Stimulated activated memory B cell treated with anti-CD40 and anti-IgM and Interleukin-4, amounts not matched to agents 10 μg/mL and 1 μg/mL and 100 μg/mL, for 72 hours (primary cell): ENCODE measurements around the gene SLC3A2.

ENCODE experiments used
- ATAC-seq: fragments of 150-1000 bp; cut with Tn5 transposase; 2 replicates; pipeline ENCODE4 v1.10.0; 2021
- H3K27ac Mint-ChIP-seq: one replicate; pipeline ENCODE4 v1.8.0; 2022; ENCODE audit warnings: mild to moderate bottlenecking, mixed read lengths
- H3K27me3 Mint-ChIP-seq: one replicate; pipeline ENCODE4 v1.8.0; 2022; ENCODE audit warnings: mixed read lengths
- H3K36me3 Mint-ChIP-seq: one replicate; pipeline ENCODE4 v1.8.0; 2022; ENCODE audit warnings: mixed read lengths
- H3K4me1 Mint-ChIP-seq: one replicate; pipeline ENCODE4 v1.8.0; 2022; ENCODE audit warnings: mixed read lengths
- H3K4me3 Mint-ChIP-seq: one replicate; pipeline ENCODE4 v1.8.0; 2022; ENCODE audit warnings: mild to moderate bottlenecking, moderate library complexity, mixed read lengths
- H3K9me3 Mint-ChIP-seq: one replicate; pipeline ENCODE4 v1.8.0; 2022; ENCODE audit warnings: mixed read lengths

SLC3A2 gene

GRCh38 chr11:62883673-62884072 is 3.0 kb downstream of the SLC3A2 start:
- H3K36me3 Mint-ChIP-seq, result peaks cover 68% of the 10 kb centered on the region
- H3K27ac Mint-ChIP-seq, result peak overlapping the region; percentile 97
- no peak for ATAC-seq
- peak overlapping the region; percentile 34 for H3K4me3 Mint-ChIP-seq
- no peaks in the 10 kb centered on the region for H3K27me3 Mint-ChIP-seq
- no peaks in the 10 kb centered on the region for H3K9me3 Mint-ChIP-seq
- H3K4me1 Mint-ChIP-seq, result peaks cover 50% of the 10 kb centered on the region

- Mint-ChIP-seq H3K27me3 (no peaks in the 10 kb centered on the region), H3K4me3 (no peak overlapping the region), H3K36me3 (peaks cover 84% of the 10 kb centered on the region), H3K9me3 (no peaks in the 10 kb centered on the region), H3K4me1 (peaks cover 46% of the 10 kb centered on the region), H3K27ac (no peak overlapping the region)
- no peak for ATAC-seq
These were observed 4.5 kb downstream of the SLC3A2 start for GRCh38 chr11:62885137-62885750.

GRCh38 chr11:62888406-62888805 is 7.7 kb downstream of the SLC3A2 start:
- H3K27me3 Mint-ChIP-seq, result no peaks in the 10 kb centered on the region
- H3K4me1 Mint-ChIP-seq, result peaks cover 24% of the 10 kb centered on the region
- no peak for ATAC-seq
- H3K36me3 Mint-ChIP-seq, result peaks cover 59% of the 10 kb centered on the region
- H3K9me3 Mint-ChIP-seq, result no peaks in the 10 kb centered on the region
- H3K27ac Mint-ChIP-seq, result no peak overlapping the region
- no peak overlapping the region for H3K4me3 Mint-ChIP-seq

- no peak for ATAC-seq
- Mint-ChIP-seq H3K27ac (no peak overlapping the region), H3K36me3 (peaks cover 52% of the 10 kb centered on the region), H3K27me3 (no peaks in the 10 kb centered on the region), H3K4me3 (no peak overlapping the region), H3K4me1 (peaks cover 17% of the 10 kb centered on the region), H3K9me3 (no peaks in the 10 kb centered on the region)
These were observed 8.4 kb downstream of the SLC3A2 start for GRCh38 chr11:62889126-62889483.

- Mint-ChIP-seq H3K4me1 (peaks cover 14% of the 10 kb centered on the region), H3K4me3 (no peak overlapping the region), H3K9me3 (no peaks in the 10 kb centered on the region), H3K36me3 (peaks cover 48% of the 10 kb centered on the region), H3K27ac (no peak overlapping the region), H3K27me3 (peaks cover 6% of the 10 kb centered on the region)
- no peak for ATAC-seq
These were observed 9.1 kb downstream of the SLC3A2 start for GRCh38 chr11:62889484-62890437.

GRCh38 chr11:62892077-62892922 is 11.6 kb downstream of the SLC3A2 start:
- Mint-ChIP-seq H3K27me3 (peaks cover 25% of the 10 kb centered on the region), H3K36me3 (peaks cover 26% of the 10 kb centered on the region), H3K27ac (no peak overlapping the region), H3K4me3 (no peak overlapping the region), H3K9me3 (no peaks in the 10 kb centered on the region), H3K4me1 (peaks cover 8% of the 10 kb centered on the region)
- no peak for ATAC-seq

- Mint-ChIP-seq H3K36me3 (no peaks in the 10 kb centered on the region), H3K27ac (no peak overlapping the region), H3K27me3 (peaks cover 41% of the 10 kb centered on the region), H3K4me3 (no peak overlapping the region), H3K4me1 (no peaks in the 10 kb centered on the region), H3K9me3 (no peaks in the 10 kb centered on the region)
- ATAC-seq, result no peak
These were observed 14.8 kb downstream of the SLC3A2 start for GRCh38 chr11:62895501-62895900.

GRCh38 chr11:62896049-62896448 is 15.4 kb downstream of the SLC3A2 start:
- Mint-ChIP-seq H3K27ac (no peak overlapping the region), H3K27me3 (peaks cover 45% of the 10 kb centered on the region), H3K9me3 (no peaks in the 10 kb centered on the region), H3K4me1 (no peaks in the 10 kb centered on the region), H3K4me3 (no peak overlapping the region), H3K36me3 (no peaks in the 10 kb centered on the region)
- no peak for ATAC-seq

- Mint-ChIP-seq H3K27ac (no peak overlapping the region), H3K4me3 (no peak overlapping the region), H3K4me1 (no peaks in the 10 kb centered on the region), H3K9me3 (no peaks in the 10 kb centered on the region), H3K27me3 (peaks cover 45% of the 10 kb centered on the region), H3K36me3 (no peaks in the 10 kb centered on the region)
- no peak for ATAC-seq
These were observed 16.6 kb downstream of the SLC3A2 start for GRCh38 chr11:62897311-62897710.

- no peaks in the 10 kb centered on the region for H3K9me3 Mint-ChIP-seq
- no peak overlapping the region for H3K27ac Mint-ChIP-seq
- no peaks in the 10 kb centered on the region for H3K4me1 Mint-ChIP-seq
- H3K36me3 Mint-ChIP-seq, result no peaks in the 10 kb centered on the region
- no peak overlapping the region for H3K4me3 Mint-ChIP-seq
- ATAC-seq, result no peak
- H3K27me3 Mint-ChIP-seq, result peaks cover 45% of the 10 kb centered on the region
These were observed 17.3 kb downstream of the SLC3A2 start for GRCh38 chr11:62898027-62898426.

GRCh38 chr11:62902932-62903331 is 22.2 kb downstream of the SLC3A2 start:
- Mint-ChIP-seq H3K9me3 (no peaks in the 10 kb centered on the region), H3K27ac (no peak overlapping the region), H3K36me3 (no peaks in the 10 kb centered on the region), H3K27me3 (peaks cover 24% of the 10 kb centered on the region), H3K4me3 (no peak overlapping the region), H3K4me1 (no peaks in the 10 kb centered on the region)
- no peak for ATAC-seq

GRCh38 chr11:62905296-62905695 is 24.6 kb downstream of the SLC3A2 start:
- ATAC-seq, result no peak
- H3K4me1 Mint-ChIP-seq, result no peaks in the 10 kb centered on the region
- H3K27me3 Mint-ChIP-seq, result peaks cover 39% of the 10 kb centered on the region
- H3K4me3 Mint-ChIP-seq, result no peak overlapping the region
- no peaks in the 10 kb centered on the region for H3K36me3 Mint-ChIP-seq
- H3K9me3 Mint-ChIP-seq, result no peaks in the 10 kb centered on the region
- no peak overlapping the region for H3K27ac Mint-ChIP-seq

GRCh38 chr11:62905927-62906531 is 25.3 kb downstream of the SLC3A2 start:
- H3K27me3 Mint-ChIP-seq, result peaks cover 40% of the 10 kb centered on the region
- ATAC-seq, result peak; percentile 72

GRCh38 chr11:62908468-62909072 is 27.9 kb downstream of the SLC3A2 start:
- H3K4me1 Mint-ChIP-seq, result no peaks in the 10 kb centered on the region
- H3K36me3 Mint-ChIP-seq, result no peaks in the 10 kb centered on the region
- peaks cover 59% of the 10 kb centered on the region for H3K27me3 Mint-ChIP-seq
- H3K9me3 Mint-ChIP-seq, result no peaks in the 10 kb centered on the region
- H3K4me3 Mint-ChIP-seq, result no peak overlapping the region
- no peak overlapping the region for H3K27ac Mint-ChIP-seq
- ATAC-seq, result no peak

More at GRCh38 chr11:62905927-62906531, 25.3 kb downstream of the SLC3A2 start:
- H3K4me1 Mint-ChIP-seq, result no peaks in the 10 kb centered on the region
- no peak overlapping the region for H3K27ac Mint-ChIP-seq
- H3K9me3 Mint-ChIP-seq, result no peaks in the 10 kb centered on the region
- H3K4me3 Mint-ChIP-seq, result no peak overlapping the region
- H3K36me3 Mint-ChIP-seq, result no peaks in the 10 kb centered on the region
